Femur (tissue), 1 donor: Measurements from ENCODE around the gene NPHS2.
A peak's percentile ranks its signal among the peaks of the same experiment; 100 is the strongest.

Experiments used
- DNase-seq: peaks from one replicate; pipeline ENCODE4 v3.0.0-alpha.2; 2017

The NPHS2 gene

DNA sequence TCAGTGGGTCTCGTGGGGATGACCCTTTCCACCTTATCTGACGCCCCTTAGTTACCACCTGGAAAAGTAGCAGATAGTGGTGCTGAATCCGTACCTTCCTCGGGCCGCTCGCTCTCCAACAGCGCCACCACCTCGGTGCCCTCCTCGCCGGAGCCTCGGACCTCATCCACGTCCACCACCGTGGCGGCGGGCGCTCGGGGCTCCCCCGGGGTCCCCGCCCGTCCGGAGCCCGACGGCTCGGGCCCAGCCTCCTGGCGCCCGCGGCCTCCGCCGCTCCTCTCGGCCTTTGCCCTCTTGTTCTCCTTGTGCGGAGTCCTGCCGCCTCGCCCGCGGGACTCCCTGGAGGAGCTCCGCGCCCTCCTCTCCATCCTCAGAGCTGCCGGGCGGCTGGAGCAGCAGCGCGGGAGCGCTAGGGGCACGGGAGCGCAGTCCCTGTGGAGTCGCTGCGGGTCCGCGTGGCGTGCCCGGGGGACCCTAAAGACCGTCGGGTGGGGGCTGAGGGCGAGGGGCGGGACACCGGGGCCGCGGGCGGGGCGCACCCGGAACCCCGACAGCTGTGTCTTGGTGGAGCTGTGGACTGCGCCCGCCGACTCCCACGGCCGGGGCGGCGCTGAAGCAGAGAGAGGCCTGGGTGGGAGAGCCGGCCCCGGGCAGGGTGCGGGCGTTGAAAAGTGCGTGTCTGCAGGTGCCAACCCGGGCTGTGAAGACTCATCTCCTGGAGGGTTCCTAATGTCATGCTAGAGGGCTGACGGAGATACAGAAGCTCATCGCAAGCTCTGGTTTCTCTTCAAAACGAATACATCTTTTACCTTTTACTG is at the start of gene NPHS2:
Gene NPHS2, minus strand, starts transcription at position 452 of the 818 bp plus-strand sequence. Its CDS starts 84 bp downstream, at position 368.
- no peak for DNase-seq

DNA sequence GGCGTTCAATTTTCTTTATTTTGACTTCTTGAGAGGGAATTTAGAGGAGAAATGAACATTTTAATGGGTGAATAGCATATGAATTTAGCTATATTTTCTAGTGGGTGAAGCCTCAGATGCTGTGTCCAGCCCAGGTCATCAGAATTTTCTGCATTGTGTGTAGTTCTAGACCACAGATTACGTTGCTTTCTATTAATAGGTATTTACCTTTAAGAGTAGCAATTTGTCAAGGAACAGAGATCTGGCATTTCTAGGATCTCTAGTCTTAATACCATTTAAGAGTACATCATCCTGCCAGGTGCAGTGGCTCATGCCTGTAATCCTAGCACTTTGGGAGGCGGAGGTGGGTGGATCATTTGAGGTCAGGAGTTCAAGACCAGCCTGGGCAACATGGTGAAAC is 36.6 kb upstream of the NPHS2 start:
- no peak for DNase-seq

DNA sequence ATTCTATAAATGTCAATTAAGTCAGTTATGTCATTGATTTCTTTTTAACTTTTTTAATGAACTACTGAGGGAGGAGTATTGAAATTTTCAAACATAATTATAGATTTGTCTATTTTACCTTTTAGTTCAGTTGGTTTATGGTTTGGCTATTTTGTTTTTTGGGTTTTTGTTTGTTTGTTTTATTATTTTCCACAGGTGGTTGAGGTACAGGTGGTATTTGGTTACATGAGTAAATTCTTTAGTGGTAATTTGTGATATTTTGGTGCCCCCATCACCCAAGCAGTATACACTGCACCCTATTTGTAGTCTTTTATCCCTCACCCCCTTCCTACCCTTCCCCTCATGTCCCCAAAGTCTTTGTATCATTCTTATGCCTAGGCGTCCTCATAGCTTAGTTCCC is 25.3 kb upstream of the NPHS2 start:
- no peak for DNase-seq

DNA sequence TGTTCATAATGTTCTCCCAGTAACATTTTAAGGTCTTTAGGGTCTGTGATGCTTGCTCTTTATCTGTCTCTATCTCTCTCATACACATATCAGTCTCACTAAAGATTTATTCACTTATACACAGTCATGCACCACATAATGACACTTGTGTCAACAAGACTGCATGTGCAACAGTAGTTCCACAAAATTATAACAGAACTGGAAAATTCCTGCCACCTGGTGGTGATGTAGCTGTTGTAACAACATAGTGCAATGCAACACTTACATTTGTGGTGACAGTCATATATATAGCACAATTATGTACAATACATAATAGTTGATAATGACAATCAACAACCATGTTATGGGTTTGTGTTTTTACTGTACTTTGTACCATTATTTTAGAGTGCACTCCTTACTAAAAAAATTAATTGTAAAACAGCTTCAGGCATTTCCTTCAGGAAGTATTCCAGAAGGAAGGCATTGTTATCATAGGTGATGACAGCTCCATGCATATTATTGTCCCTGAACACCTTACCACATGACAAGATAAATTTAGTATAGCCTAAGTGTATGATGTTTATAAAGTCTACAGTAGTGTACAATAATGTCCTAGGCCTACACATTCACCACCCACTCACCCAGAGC is 24.0 kb upstream of the NPHS2 start:
- no peak for DNase-seq

DNA sequence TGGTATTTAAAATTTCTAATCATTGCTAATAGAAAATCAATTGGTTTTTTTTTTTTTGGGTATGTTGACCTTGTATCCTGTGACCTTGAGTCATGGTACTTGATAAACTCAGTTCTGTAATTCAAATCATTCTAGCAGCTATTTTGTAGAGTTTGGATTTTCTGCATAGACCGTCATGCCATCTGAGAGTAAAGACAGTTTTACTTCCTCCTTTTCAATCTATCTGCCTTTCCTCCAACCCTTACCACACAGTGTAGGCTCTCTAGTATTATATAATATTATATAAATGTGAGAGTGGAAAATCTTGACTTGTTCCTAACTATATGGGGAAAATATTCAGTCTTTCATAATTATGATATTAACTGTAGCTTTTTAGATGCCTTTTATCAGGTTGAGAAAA is 22.9 kb upstream of the NPHS2 start:
- no peak for DNase-seq

DNA sequence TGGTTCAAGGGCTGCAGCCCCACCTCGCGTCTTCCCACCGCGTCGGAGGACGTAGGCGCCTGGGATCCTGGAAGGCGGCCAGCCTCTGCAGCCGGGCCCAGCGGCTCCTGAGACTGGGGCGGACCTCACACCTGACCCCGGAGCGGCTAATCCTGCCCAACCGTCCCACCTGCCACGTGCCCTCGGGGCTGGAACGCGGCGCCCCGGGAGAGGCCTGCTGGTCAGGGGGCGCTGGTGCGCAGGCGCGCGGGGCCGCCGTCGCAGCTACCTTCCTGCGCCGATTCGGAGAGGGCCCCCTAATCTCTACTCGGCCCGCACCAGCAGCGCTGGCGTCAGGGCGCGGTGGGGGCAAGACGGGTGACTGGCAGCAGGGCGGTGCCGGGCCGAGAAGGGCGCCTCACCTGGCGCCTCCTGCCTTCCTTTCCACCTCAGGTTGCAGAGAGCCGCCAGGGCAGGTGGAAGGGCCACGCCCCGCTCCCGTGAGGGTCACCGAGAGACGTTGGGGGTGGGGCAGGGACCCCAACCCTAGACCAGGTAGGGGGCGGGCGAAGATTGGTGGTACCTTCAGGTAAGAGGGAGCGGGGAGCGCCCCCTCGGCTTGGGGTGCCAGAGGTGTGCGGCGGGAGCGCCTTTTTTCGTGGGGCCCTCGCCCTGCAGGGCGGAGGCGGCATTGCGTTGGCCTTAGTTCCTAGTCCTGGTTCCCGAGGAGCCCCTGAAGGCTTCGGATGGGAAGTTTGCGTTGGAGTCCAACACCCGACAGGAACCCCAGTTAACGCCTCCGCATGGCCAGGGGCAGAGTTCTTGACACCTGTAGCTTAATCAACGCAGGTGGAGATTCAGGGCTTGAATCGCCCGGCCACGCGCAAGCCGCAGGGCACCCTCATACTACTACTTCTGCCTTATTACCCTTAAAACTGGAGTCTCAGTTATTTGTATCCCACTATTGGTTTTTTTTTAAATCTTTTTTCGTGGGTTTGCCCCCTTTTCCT is 16.1 kb upstream of the NPHS2 start, which contains the start of gene TDRD5:
Gene TDRD5, plus strand, starts transcription at position 241 of the 989 bp plus-strand sequence. CDS start 784 bp downstream, outside the sequence.
- DNase-seq: no peak

DNA sequence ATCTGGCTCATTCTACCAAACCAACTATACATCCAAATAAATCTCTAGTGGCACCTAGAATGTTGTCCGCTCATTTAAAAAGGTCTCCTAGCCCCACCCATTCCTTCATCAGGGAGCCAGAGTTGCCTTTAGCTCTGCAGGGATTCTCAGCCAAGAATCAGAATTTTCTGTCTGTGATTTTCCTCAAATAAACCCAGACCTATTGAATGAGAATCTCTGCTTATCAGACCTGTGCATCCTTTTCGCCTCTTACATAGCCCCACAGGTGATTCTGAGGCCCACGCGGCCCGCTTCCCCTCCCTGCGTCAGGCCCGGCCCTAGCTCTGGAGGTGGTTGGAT is 15.5 kb upstream of the NPHS2 start:
- no peak for DNase-seq

DNA sequence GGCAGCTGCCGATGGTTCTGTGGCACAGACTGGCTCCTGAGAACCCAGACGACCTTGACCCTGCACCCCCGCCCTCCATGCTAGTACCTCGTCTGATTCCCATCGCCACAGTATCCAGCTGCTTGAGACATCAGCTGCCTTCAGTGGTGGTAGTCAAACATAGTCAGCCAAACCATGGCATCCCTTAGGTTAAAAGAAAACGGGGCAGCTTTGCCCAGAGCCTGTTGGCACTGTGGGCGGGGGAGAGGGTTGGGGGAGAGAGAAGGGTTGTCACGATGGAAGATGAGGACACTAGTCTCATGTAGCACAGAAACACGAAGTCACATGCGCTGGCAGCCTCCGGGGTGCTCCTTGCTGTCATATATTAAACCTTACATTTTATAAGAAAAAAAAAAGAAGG is 14.9 kb upstream of the NPHS2 start:
- DNase-seq: no peak

DNA sequence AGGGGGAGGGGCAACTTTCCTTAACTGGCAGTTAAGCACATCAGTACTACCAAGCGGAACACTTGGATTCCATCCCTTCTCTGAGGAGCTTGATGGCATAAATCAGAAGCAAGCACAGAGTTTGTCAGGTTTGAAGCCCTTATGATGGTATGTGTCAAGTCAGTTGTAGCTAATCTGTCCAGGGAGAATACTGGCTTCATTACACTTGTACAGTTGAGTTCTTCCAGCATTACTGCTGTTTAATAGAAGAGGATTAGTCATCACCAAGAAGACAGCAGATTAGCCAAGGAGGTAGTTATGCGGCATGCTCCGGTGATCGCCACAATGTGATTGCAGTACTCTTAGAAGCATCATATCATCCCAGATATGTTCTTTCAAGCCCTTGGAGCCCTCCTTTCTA is 13.8 kb upstream of the NPHS2 start:
- no peak for DNase-seq

DNA sequence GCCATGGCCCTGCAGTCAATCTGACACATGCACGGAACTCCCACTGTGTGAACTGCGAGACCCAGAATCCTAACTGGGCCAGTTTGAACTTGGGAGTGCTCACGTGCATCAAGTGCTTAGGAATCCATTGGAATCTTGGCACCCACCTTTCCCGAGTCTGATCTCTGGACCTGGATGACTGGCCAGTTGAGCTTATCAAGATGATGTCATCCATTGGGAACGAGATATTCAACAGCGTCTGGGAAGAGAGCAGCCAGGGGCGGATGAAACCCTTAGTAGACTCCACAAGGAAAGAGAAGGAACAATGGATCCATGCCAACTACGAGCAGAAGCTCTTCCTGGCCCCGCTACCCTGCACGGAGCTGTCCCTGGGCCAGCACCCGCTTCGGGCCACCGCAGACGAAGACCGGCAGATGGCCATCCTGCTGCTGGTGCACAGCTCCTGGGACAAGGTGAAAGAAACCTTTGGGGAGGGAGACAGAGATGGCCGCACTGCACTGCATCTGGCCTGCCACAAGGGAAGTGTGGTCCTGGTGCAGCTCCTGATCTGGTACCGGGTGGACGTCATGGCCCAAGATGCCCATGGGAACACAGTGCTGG is 12.8 kb upstream of the NPHS2 start:
- no peak for DNase-seq

DNA sequence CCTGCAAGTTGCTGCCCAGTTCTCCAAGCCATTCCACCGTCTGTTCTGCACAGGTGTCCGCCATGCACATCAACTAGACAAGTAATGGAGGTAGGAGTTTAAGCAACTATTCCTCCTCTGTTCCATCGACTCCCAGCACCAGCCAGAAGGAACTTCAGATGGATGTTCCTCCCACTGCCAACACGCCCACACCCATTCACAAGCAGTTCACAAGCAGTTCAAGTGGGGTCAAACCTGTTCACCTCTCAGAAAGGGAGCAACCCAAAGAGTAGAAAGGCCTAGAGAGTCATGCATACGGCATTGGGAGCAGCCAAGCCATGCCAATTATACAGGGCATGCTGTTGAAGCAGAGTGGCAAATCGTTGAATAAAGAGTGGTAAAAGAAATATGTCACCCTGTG is 11.6 kb upstream of the NPHS2 start:
- DNase-seq: no peak

DNA sequence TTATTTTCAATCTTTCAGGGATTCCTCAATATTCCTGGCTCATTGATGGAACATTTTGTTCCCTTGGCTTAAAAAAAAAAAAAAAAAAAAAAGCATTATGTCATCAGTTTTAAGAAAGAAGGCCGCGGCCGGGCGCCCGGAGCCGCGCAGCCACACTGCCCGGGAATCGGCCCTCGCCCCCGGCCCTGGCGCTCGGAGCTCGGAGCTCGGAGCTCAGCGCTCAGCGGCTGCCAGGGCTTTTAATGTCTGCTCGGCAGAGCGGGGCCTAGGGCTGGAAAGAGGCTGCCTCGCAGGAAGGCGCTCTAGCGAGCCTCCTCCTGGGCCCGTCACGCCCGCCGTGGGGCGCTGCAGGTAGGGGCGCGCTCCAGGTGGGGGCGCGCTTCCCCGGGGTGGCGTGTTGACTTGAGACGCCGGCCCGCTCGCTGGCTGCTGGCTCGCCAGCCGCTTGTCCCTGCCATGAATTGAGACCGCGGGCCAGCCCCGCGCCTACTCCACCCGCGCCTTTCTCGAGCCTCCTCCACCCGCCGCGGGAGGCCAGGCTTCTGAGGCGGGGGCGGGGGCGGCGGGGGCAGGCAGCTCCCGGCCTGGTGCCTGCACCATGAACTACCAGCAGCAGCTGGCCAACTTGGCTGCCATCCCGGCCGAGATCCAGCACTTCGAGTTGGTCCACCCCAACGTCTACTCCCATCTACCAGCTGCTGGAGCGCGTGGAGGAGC is 10.5 kb upstream of the NPHS2 start:
- peak; percentile 71 for DNase-seq

DNA sequence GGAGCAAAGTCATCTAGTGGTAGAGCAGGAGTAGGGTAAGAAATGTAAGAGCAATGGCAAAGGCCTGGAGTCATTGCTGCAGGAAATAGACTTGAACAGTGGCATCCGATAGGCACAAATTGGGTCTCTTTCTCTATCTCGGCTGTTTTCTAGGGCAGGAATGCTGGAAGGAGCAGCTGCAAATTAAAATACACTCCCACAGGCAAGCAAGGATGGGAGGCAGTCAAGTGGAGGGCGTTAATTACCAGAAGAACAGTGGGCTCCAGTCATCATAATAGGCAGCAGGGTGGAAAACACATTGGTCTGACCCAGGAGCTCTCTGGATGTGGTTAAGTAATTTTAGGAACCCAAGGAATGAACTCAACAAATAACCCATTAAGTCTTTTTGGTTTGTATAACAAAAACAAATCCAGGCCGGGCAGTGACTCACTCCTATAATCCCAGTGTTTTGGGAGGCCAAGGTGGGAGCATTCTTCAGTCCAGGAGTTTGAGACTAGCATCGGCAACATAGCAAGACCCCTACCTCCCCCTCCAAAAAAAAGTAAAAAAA is 8.1 kb upstream of the NPHS2 start:
- no peak for DNase-seq

DNA sequence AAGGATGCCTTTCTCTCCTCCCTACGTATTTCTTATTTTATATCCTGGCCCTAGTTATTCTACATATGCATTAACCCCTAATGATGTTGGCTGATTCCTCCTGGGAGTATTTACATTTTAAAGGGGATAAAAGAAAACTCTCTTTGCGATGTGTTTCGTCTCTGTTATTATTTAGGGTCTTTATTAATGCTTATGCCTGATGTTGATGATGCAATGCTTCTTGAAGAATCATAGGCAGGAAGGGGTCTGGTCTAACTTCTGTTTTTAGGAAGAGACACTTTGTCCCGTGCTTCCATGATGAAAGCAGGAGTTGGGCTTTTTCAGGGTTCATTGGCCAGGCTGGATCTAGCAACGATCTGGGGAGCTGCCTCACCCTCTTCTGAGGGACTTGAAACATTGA is 761 bp upstream of the NPHS2 start:
- no peak for DNase-seq

DNA sequence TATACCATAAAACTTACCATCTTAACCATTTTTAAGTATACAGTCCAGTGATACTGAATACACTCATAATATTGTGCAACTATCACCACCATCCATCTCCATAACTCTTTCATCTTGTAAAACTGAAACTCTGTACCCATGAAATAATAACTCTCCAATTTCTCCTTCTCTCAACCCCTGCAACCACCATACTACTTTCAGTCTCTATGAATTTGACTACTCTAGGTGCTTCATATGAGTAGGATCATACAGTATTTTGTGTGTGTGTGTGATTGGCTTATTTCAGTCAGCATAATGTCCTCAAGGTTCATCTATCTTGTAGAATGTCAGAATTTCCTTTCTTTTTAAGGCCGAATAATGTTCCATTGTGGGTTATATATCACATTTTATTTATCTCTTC is 17.7 kb downstream of the NPHS2 start:
- no peak for DNase-seq

DNA sequence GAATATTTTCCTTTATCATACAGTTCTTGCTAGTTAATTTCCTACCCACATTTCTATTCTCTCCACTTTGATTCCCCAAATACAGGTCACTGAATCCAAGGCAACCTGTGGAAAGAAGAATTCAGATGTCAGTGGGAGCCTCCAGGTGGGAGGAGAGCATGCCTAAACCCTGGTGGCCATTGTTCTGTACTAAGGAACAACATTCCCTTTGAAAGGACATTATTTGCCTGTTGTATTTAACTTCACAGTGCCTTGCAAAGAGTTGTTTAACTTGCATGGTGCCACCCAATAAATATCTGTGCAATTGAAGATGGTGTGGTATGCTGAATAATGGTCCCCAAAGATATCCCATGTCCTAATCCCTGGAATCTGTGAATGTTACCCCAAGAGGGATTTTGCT is 21.3 kb downstream of the NPHS2 start:
- DNase-seq: no peak

DNA sequence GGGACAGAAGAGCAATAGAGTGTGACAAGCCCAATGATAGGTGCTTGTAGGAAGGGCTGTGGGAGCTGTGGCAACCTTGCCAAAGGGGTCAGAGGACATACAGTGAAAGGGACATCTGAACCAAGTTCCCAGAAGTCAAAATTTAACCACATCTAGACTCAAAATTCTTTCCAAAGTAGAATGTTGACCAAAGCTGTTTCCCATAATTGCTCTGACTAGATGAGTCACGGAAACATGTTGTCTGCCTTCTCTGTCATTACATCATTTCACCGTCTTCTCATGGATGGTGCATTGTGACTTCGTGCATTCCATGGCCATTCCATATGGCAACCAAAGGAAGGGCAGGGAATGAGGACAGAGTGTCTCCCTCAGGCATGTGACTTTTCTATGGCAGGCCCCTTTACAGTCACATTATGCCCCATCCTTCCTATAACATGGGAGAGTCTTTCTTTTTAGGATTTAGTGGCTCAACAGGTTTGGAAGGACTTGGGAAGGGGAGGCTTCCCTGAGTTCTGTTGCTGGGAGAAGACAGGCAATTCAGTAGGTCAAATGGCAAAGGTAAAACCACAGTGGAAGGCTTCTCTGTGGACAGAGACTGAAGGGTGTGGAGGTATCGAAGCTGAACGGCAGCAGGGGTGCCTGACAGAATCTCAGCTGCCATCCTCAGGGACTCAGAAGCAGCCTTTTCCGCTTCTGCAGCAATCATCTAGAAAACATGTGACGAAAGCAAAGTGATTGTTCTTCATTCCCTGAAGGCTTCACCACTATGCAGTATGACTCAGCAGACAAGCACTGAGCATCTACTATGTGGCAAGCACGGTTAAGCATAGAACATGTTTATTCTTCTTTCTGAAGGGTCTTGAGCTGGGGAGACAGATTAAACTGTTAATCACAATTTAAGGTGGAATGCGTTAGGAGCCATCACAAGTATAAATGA is 24.7 kb downstream of the NPHS2 start:
- no peak for DNase-seq

DNA sequence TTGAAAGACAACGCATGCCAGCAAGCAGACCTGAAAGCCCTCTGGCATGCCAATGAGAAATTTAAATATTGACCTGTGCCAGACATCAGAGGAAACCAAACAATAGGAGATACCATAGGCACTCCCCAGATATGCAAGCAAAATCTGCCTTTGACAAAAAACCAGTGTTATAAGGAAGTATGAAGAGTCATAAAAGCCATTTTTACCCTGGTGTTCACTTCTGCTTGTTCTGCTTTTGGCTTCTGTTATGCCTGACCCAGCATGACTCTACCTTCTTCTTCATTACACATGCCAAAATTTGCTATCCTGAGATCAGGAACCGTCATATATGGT is 26.4 kb downstream of the NPHS2 start:
- DNase-seq: no peak

DNA sequence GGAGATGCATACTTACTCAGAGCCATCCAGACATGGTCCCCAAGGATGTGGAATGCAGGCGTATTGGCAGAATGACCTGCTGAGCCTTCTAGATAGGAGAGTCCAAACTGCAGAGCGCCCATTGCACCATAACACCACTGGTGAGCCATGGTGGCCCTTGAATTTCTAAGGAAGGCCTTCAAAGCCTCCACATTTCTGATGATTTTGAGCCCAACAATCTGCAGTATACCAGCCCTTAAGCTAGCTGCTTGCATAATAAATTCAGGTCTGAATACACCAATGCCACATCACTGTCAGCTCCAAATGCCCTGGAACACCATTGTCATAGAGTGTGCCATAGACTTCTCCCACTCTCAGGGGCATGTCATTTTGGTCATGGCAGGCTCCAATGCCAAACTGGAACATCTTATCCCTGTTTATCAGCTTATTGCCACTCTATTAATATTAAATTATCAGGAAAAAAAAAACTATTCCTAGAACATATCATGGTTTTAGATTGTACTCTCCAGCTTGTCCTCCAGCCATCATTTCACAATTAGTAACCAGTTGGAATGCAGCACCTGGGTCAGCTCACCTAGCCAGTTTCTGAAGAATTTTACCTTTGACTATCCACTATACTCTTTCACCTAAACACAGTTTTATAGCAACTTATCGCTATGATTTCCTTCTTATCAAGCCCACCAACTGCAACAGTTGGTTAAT is 26.9 kb downstream of the NPHS2 start:
- DNase-seq: no peak

DNA sequence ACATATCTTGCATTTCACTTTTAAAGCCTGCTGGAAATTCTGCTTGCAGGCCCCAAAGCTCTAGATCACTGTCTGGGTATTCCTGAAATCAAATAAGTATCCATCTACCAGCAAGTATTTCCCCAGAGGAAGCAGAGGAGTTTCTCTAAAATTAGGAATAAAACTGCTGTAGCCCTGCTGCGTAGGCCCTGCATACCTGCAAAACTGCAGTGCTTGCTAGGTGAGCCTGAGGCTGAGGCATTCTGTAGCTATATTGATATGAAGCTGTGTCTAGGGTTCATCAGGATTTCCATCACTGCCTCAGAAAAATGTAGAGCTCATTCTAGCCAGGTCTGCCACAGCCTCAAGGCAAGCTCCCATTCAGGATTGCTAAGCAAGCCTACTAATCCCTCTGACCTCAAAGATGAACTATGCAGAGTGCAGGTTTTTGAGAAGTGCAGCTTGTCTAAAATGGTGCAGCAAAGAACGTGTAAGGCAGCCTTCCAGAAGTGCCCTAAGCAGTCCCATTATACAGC is 28.7 kb downstream of the NPHS2 start:
- no peak for DNase-seq
